Measurements from ENCODE around the gene RAB5B. TPM values are rescaled to one million over a fixed set of nuclear protein-coding genes. Genes with fewer than 3 reads are reported as not detected.
"Not testable (repeated sequence)": the region's sequence is repeated elsewhere in the genome, so short reads cannot be mapped to it uniquely, and the experiment has no call there.

Gene RAB5B
- total and polyA plus RNA-seq, 2 experiments from 2014 or later = 87.9 to 154 TPM

- no peak overlapping the region for H3K27ac ChIP-seq
- H3K27me3 ChIP-seq = no peaks in the 10 kb centered on the region
- peaks cover 4% of the 10 kb centered on the region for H3K36me3 ChIP-seq
- H3K9me3 ChIP-seq (ENCODE audit: low read depth) = no peaks in the 10 kb centered on the region
- TF ChIP-seq, protein P1, sequence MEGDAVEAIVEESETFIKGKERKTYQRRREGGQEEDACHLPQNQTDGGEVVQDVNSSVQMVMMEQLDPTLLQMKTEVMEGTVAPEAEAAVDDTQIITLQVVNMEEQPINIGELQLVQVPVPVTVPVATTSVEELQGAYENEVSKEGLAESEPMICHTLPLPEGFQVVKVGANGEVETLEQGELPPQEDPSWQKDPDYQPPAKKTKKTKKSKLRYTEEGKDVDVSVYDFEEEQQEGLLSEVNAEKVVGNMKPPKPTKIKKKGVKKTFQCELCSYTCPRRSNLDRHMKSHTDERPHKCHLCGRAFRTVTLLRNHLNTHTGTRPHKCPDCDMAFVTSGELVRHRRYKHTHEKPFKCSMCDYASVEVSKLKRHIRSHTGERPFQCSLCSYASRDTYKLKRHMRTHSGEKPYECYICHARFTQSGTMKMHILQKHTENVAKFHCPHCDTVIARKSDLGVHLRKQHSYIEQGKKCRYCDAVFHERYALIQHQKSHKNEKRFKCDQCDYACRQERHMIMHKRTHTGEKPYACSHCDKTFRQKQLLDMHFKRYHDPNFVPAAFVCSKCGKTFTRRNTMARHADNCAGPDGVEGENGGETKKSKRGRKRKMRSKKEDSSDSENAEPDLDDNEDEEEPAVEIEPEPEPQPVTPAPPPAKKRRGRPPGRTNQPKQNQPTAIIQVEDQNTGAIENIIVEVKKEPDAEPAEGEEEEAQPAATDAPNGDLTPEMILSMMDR (IDR thresholded peaks at IDR 0.05; ENCODE audit: low read depth, low read length) = no peak
- no peak for DNase-seq (ENCODE audit: low read depth in 1 of 2, low spot score in 1 of 2)
- H3K4me1 ChIP-seq (ENCODE audit: low read depth) = peaks cover 10% of the 10 kb centered on the region
- H3K4me3 ChIP-seq = no peak overlapping the region
These were observed 5.2 kb downstream of the RAB5B start for GRCh38 chr12:55979069-55979468.

GRCh38 chr12:55981882-55982281, 8.0 kb downstream of the RAB5B start:
- H3K4me1 ChIP-seq (ENCODE audit: low read depth); DNase-seq (ENCODE audit: low read depth in 1 of 2, low spot score in 1 of 2); H3K4me3 ChIP-seq; H3K9me3 ChIP-seq (ENCODE audit: low read depth); H3K27ac ChIP-seq; H3K27me3 ChIP-seq: not testable (repeated sequence)
- H3K36me3 ChIP-seq = peaks cover 13% of the 10 kb centered on the region

DNA sequence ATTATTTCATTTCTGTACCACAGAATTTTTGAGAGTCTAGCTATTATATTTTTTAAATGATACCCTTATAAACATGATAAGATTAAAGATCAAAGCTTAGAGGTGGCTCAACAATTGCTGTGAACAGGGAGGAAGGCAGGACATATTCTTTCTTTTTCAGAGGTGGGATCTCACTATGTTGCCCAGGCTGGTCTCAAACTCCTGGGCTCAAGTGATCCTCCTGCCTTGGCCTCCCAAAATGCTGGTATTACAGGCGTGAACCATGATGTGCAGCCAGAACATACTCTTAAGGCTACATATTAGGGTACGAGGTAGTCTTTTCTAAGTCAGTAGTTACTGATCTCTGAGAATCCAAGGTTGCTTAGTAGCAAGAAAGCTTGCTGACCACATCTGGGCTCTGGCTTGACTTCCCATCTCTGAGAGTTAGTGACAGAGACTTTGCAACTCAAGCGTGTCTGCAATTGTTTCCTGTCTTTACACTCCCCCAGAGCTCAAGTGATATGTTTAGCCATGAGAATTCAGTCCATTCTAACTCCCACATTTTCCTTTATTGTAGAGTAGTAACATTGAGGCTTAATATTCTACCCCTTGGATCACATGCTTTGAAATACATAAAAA, 8.6 kb downstream of the RAB5B start:
- Histone ChIP-seq H3K27ac (no peak overlapping the region), H3K4me3 (no peak overlapping the region), H3K4me1 (ENCODE audit: low read depth) (no peaks in the 10 kb centered on the region), H3K36me3 (peaks cover 17% of the 10 kb centered on the region), H3K27me3 (no peaks in the 10 kb centered on the region), H3K9me3 (ENCODE audit: low read depth) (no peaks in the 10 kb centered on the region)
- TF ChIP-seq, protein P1 (IDR thresholded peaks at IDR 0.05; ENCODE audit: low read depth, low read length) = no peak
- peak in 1 of 2 donors; percentile 71 for DNase-seq (ENCODE audit: low read depth in 1 of 2, low spot score in 1 of 2)

DNA sequence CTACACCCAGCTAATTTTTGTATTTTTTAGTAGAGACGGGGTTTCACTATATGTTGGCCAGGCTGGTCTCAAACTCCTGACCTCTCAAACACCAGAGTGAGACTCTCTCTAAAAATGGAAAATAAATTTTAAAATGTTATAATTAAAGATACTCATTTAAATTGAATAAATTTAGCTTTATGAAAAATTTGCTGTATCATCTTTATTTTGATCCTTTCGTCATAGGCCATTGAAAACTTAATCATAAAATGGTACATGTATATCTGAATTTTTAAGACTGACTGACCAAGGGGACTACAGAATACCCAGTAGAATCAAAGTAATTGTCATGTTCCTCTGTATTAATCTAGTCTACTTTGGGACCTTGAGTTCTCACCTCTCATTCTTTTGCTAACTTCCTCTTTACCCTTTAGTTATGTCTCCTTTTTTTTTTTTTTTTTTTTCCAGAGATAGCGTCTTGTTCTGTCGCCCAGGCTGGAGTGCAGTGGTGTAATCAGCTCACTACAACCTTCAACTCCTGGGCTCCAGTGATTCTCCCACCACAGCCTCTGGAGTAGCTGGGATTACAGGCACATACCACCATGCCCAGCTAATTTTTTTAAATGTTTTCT, 9.5 kb downstream of the RAB5B start:
- peaks cover 26% of the 10 kb centered on the region for H3K36me3 ChIP-seq
- H3K4me1 ChIP-seq (ENCODE audit: low read depth) = no peaks in the 10 kb centered on the region

DNA sequence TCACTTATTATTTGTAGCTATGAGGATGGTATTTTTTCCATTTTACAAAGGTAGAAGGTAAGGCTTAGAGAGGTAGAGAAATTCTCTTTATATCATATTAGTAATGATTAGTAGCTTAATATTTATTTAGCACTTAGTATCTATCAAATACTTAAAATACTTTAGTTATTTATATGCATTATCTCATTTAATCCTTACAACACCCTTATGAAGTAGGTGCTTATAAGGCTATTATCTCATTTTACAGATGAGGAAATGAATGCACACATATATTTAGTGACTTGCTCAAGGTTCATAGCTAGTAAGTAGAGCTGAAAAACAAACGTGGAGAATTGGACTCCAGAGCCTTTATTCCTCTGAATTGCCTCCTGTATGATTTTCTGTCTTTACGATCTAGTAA, 11.0 kb downstream of the RAB5B start:
- TF ChIP-seq, protein P1 (IDR thresholded peaks at IDR 0.05; ENCODE audit: low read depth, low read length) = no peak
- no peaks in the 10 kb centered on the region for H3K9me3 ChIP-seq (ENCODE audit: low read depth)
- H3K4me1 ChIP-seq (ENCODE audit: low read depth) = no peaks in the 10 kb centered on the region
- no peak for DNase-seq (ENCODE audit: low read depth in 1 of 2, low spot score in 1 of 2)
- peaks cover 31% of the 10 kb centered on the region for H3K36me3 ChIP-seq
- H3K4me3 ChIP-seq = no peak overlapping the region
- no peaks in the 10 kb centered on the region for H3K27me3 ChIP-seq
- H3K27ac ChIP-seq = no peak overlapping the region

More for the DNA sequence above, 9.5 kb downstream of the RAB5B start:
- H3K4me3 ChIP-seq = no peak overlapping the region
- H3K27ac ChIP-seq = no peak overlapping the region
- no peaks in the 10 kb centered on the region for H3K27me3 ChIP-seq
- H3K9me3 ChIP-seq (ENCODE audit: low read depth) = no peaks in the 10 kb centered on the region
- TF ChIP-seq, protein P1 (IDR thresholded peaks at IDR 0.05; ENCODE audit: low read depth, low read length) = no peak
- no peak for DNase-seq (ENCODE audit: low read depth in 1 of 2, low spot score in 1 of 2)

- H3K4me1 ChIP-seq (ENCODE audit: low read depth) = no peaks in the 10 kb centered on the region
- TF ChIP-seq, protein P1 (IDR thresholded peaks at IDR 0.05; ENCODE audit: low read depth, low read length) = no peak
- H3K27me3 ChIP-seq = no peaks in the 10 kb centered on the region
- H3K9me3 ChIP-seq (ENCODE audit: low read depth) = no peaks in the 10 kb centered on the region
- peaks cover 36% of the 10 kb centered on the region for H3K36me3 ChIP-seq
- H3K4me3 ChIP-seq = no peak overlapping the region
- DNase-seq (ENCODE audit: low read depth in 1 of 2, low spot score in 1 of 2) = no peak
- peak overlapping the region; percentile 14 for H3K27ac ChIP-seq
These were observed 11.5 kb downstream of the RAB5B start for GRCh38 chr12:55985341-55985740.

DNA sequence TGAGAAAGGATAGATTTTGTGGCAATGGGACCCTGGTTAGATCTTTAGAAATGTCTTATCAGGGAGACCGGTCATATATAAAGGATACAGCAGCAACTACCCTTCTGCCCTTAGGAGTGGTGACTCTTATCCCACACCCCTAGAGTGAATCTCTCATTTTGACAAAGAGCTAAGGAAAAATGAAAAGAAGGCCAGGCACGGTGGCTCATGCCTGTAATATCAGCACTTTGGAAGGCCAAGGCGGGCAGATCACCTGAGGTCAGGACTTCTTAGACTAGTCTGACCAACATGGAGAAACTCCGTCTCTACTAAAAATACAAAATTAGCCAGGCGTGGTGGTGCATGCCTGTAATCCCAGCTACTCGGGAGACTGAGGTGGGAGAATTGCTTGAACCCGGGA, 12.1 kb downstream of the RAB5B start:
- not testable (repeated sequence) for DNase-seq (ENCODE audit: low read depth in 1 of 2, low spot score in 1 of 2); H3K27me3 ChIP-seq; H3K4me3 ChIP-seq; H3K9me3 ChIP-seq (ENCODE audit: low read depth); H3K4me1 ChIP-seq (ENCODE audit: low read depth)
- Histone ChIP-seq H3K36me3 (peaks cover 43% of the 10 kb centered on the region), H3K27ac (peak overlapping the region; percentile 14)
